Transverse colon (tissue), 4 donors: ENCODE measurements around the gene BCO1. TPM values are rescaled to one million over a fixed set of nuclear protein-coding genes. Genes with fewer than 3 reads are reported as not detected.

Experiments
- DNase-seq: peaks from one replicate; pipeline ENCODE4 v3.0.0-alpha.2; 2019
- H3K27ac ChIP-seq, 4 donors: fragments of 200-600 bp; sonication (generic); 2 replicates each; pipeline ENCODE4 v1.5.1; 2016 to 2018; ENCODE audit warnings: inconsistent platforms in 4 of 4
- H3K27me3 ChIP-seq: fragments of 200-600 bp; sonication (generic); 2 replicates; pipeline ENCODE4 v1.5.1; 2017; ENCODE audit warnings: inconsistent platforms
- H3K36me3 ChIP-seq, 4 donors: fragments of 200-600 bp; sonication (generic); 2 replicates each; pipeline ENCODE4 v1.5.1; 2017 to 2019; ENCODE audit warnings: inconsistent platforms in 4 of 4
- H3K4me1 ChIP-seq, 4 donors: fragments of 200-600 bp; sonication (generic); 2 replicates each; pipeline ENCODE4 v1.5.1; 2017 to 2020; ENCODE audit warnings: inconsistent platforms in 4 of 4
- H3K4me3 ChIP-seq, 4 donors: fragments of 200-600 bp; sonication (generic); 1 replicate in 1 of 4; 2 replicates in 3 of 4; pipeline versions ENCODE4 v1.5.1 to v1.6.1; 2017 to 2019; ENCODE audit warnings: inconsistent platforms in 4 of 4
- H3K9me3 ChIP-seq, 2 donors: fragments of 200-600 bp; sonication (generic); 2 replicates each; pipeline ENCODE4 v1.5.1; 2017 to 2019; ENCODE audit warnings: inconsistent platforms in 2 of 2
- EP300 ChIP-seq: sonication (generic); formaldehyde crosslinking; IDR thresholded peaks from one replicate; pipeline ENCODE4 v1.6.1; 2017; ENCODE audit warnings: antibody characterized with exemption, low read depth
- POLR2A ChIP-seq: fragments of 450-650 bp; IDR thresholded peaks from one replicate; pipeline ENCODE4 v1.6.1; 2016; ENCODE audit warnings: antibody characterized with exemption, mild to moderate bottlenecking, moderate library complexity
- POLR2AphosphoS5 ChIP-seq, 3 donors: sonication (generic); formaldehyde crosslinking; IDR thresholded peaks; one replicate each; pipeline ENCODE4 v1.6.1; 2016; ENCODE audit warnings: antibody characterized with exemption in 3 of 3
- WGBS, 2 donors: methylation state at CpG; one replicate each; pipeline ENCODE4 v1.1.5; 2018; ENCODE audit warnings: low coverage in 1 of 2; 5-methylcytosine and 5-hydroxymethylcytosine counted together
- in situ Hi-C, 4 donors: fragments of 200-750 bp; cut with MboI; loops; one replicate each; pipeline versions ENCODE4 v1.15.0 to v1.15.1; 2017; ENCODE audit warnings: low sequenced_read_pairs in 3 of 4, low pct_ligation_motif_present in 1 of 4, low pct_unique_long_range_greater_than_20kb in 1 of 4
- intact Hi-C: fragments of 100-400 bp; cut with DNase I; formaldehyde crosslinking; loops from one replicate; pipeline ENCODE4 v1.15.1; 2023; ENCODE audit warnings: low total_unique reads
- total RNA-seq, 4 donors: library from RNA; depleted of rRNA; stranded (reverse); fragments of >200 nt; gene quantifications; one replicate each; pipeline ENCODE4 v1.1.0, GENCODE V29; 2016
- TF ChIP-seq, protein P1 (sequence below), 5 experiments: fragments of 200-600 bp in 3 of 5; fragments of 450-650 bp in 2 of 5; sonication (generic) in 3 of 5; IDR thresholded peaks; 1 replicate in 2 of 5; 2 replicates in 3 of 5; pipeline ENCODE4 v1.5.1; 2016 to 2017; ENCODE audit warnings: antibody characterized with exemption in 5 of 5, inconsistent platforms in 3 of 5, mild to moderate bottlenecking in 2 of 5, moderate library complexity in 1 of 5

Gene BCO1
- total RNA-seq, 4 donors from 2014 or later: 1.6 to 18.3 (median 4.0) TPM

DNA sequence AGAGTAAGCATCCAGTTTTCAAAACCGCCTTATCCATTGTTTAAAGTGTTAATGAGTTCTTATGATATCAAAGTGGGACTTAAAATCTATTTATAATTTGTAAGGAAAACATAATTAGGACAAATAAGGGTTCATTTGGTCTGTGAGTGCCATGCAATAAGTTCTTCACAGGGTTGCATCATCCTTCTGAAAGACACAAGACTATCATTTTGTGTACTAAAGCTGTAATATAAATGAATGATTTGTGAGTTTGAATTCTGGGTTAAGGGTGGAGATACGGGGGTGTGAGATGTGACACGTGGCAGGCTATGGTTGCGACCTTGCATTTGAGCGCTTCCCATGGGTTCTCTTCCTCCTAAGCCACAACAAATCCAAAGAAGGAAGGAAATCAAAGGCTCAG lies 83.0 kb downstream of the BCO1 start:
- no peak for DNase-seq
- no peaks in the 10 kb centered on the region for H3K36me3 ChIP-seq
- H3K27me3 ChIP-seq: no peaks in the 10 kb centered on the region
- H3K4me1 ChIP-seq: peaks cover 0 to 43% (median 18%) of the 10 kb centered on the region in 4 donors
- TF ChIP-seq POLR2AphosphoS5 (IDR thresholded peaks at IDR 0.05): no peak
- TF ChIP-seq POLR2A: no peak
- no peak for TF ChIP-seq EP300
- TF ChIP-seq, protein P1, sequence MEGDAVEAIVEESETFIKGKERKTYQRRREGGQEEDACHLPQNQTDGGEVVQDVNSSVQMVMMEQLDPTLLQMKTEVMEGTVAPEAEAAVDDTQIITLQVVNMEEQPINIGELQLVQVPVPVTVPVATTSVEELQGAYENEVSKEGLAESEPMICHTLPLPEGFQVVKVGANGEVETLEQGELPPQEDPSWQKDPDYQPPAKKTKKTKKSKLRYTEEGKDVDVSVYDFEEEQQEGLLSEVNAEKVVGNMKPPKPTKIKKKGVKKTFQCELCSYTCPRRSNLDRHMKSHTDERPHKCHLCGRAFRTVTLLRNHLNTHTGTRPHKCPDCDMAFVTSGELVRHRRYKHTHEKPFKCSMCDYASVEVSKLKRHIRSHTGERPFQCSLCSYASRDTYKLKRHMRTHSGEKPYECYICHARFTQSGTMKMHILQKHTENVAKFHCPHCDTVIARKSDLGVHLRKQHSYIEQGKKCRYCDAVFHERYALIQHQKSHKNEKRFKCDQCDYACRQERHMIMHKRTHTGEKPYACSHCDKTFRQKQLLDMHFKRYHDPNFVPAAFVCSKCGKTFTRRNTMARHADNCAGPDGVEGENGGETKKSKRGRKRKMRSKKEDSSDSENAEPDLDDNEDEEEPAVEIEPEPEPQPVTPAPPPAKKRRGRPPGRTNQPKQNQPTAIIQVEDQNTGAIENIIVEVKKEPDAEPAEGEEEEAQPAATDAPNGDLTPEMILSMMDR (IDR thresholded peaks at IDR 0.05): no peak
- H3K27ac ChIP-seq: peak overlapping the region in 2 of 4 donors; percentile 35 to 62
- in situ Hi-C loops: loop anchor here in 1 of 4 donors (25.0 kb wide), 1 partner anchor 309 kb away; the partner anchor contains the start of genes CENPN and CMC2
- whole genome bisulfite sequencing, 2 donors: 91 to 96% methylated on average over 5 of the region's 5 CpGs
- no peak overlapping the region for H3K4me3 ChIP-seq
- intact Hi-C loops: no loop called here
- H3K9me3 ChIP-seq: no peaks in the 10 kb centered on the region

DNA sequence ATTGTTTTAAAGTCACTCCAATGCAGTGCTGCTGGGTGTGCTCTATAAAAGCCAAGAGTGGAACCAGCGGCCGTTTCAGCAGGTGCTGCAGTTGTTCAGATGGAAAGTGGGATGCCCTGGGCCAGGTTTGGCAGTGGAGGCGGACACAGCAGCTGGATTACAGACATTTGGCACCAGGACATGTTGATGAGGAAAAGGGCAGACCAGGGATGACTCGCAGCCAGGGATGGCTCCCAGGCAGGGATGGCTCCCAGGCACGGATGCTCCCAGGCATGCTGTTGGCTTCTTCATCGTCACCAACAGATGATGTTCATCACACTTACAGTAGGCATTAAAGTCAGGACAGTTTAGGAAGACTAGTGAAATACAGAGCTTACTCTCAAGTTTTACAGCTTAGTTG lies 86.3 kb downstream of the BCO1 start:
- intact Hi-C loops: no loop called here
- Histone ChIP-seq H3K9me3 (no peaks in the 10 kb centered on the region), H3K4me3 (no peak overlapping the region), H3K27ac (no peak overlapping the region), H3K4me1 (peaks cover 0 to 38% (median 13%) of the 10 kb centered on the region in 4 donors), H3K27me3 (no peaks in the 10 kb centered on the region), H3K36me3 (no peaks in the 10 kb centered on the region)
- DNase-seq: no peak
- TF ChIP-seq EP300: no peak
- no peak for TF ChIP-seq POLR2AphosphoS5 (IDR thresholded peaks at IDR 0.05)
- TF ChIP-seq, protein P1 (IDR thresholded peaks at IDR 0.05): no peak
- TF ChIP-seq POLR2A: no peak
- 80 to 89% methylated on average over 1 to 6 of the region's 6 CpGs for WGBS, 2 donors
- in situ Hi-C loops: loop anchor here in 1 of 4 donors (25.0 kb wide), 1 partner anchor 313 kb away; the partner anchor contains the start of genes CENPN and CMC2

DNA sequence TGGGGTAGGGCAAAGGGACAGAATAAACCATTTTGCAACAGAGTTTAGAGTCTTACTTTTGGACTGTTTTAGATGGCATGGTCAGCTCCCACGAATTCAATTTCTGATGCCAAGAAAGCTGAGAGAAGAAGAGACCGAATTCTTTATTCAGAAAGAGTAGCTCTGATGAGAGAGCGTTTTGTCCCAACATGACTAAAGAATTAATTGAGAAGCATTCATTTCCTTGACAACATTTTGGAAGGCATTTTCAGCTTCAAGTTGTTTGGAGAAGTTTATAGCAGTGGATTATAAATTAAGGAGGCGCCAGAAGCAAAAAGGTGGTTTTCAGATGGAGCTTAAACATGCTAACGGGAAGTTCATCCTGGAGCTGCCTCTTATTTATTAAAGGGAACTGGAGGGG lies 88.5 kb downstream of the BCO1 start:
- H3K4me3 ChIP-seq: no peak overlapping the region
- H3K36me3 ChIP-seq: no peaks in the 10 kb centered on the region
- no peaks in the 10 kb centered on the region for H3K27me3 ChIP-seq
- 77 to 87% methylated on average over 3 to 5 of the region's 5 CpGs for WGBS, 2 donors
- intact Hi-C loops: no loop called here
- no peaks in the 10 kb centered on the region for H3K9me3 ChIP-seq
- in situ Hi-C loops: no loop called here
- peaks cover 0 to 23% (median 7%) of the 10 kb centered on the region in 4 donors for H3K4me1 ChIP-seq
- H3K27ac ChIP-seq: peak overlapping the region in 1 of 4 donors; percentile 2
- TF ChIP-seq EP300: no peak
- TF ChIP-seq, protein P1 (IDR thresholded peaks at IDR 0.05): no peak
- no peak for TF ChIP-seq POLR2A
- TF ChIP-seq POLR2AphosphoS5 (IDR thresholded peaks at IDR 0.05): no peak
- DNase-seq: no peak

DNA sequence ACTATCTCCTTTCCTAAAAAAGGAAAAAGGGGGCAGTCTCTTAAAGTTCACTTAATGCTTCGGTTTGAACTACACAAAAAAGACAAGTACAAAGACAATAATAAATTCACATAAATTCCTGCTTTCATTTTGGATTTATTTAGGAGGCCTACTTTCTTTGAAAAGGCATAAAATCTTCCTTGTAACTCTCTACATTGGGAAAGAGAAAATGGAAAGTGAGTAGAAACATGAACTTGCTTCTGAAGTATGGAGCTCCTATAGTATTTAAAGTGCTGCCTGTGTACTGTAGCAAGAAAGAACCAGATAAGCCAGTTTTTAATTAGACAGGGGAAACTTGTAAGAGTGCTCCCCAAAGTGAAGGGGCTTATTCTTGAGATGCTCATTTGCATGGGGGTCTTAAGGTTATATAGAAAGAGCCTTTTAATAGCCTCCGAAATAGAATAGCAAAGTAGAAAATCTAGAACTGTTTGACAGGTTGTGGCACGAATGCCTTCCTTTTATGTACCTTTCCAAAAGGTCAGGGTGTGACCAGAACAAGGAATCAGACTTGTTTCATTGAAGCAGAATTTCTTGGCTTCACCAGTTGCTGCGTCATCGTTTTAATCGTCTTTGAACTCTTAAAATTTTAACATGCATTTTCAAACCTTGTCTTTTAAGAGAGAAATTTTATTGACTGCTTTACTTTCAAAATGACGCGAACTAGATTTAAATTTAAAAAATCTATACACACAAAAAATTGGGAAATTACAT lies 89.1 kb downstream of the BCO1 start:
- peaks cover 0 to 23% (median 7%) of the 10 kb centered on the region in 4 donors for H3K4me1 ChIP-seq
- in situ Hi-C loops: no loop called here
- DNase-seq: no peak
- H3K36me3 ChIP-seq: no peaks in the 10 kb centered on the region
- H3K9me3 ChIP-seq: no peaks in the 10 kb centered on the region
- H3K27ac ChIP-seq: peak overlapping the region in 2 of 4 donors; percentile 2 to 19
- TF ChIP-seq, protein P1 (IDR thresholded peaks at IDR 0.05): no peak
- TF ChIP-seq EP300: no peak
- no peak for TF ChIP-seq POLR2AphosphoS5 (IDR thresholded peaks at IDR 0.05)
- no peak for TF ChIP-seq POLR2A
- no peak overlapping the region for H3K4me3 ChIP-seq
- 66 to 70% methylated on average over 7 to 8 of the region's 8 CpGs for WGBS, 2 donors
- intact Hi-C loops: no loop called here
- no peaks in the 10 kb centered on the region for H3K27me3 ChIP-seq
